HL-60 (cell line): ENCODE measurements around the gene PRM1.

Source experiments
- GABPA ChIP-seq: IDR thresholded peaks from 2 replicates; pipeline ENCODE4 v1.6.1; 2012; ENCODE audit warnings: low read depth
- POLR2AphosphoS5 ChIP-seq: IDR thresholded peaks from 2 replicates; pipeline ENCODE4 v1.6.1; 2012; ENCODE audit warnings: low read depth
- TF ChIP-seq, protein P1 (sequence below): IDR thresholded peaks from one replicate; pipeline ENCODE4 v1.5.1; 2011; ENCODE audit warnings: low read length, control low read depth, inconsistent platforms; ENCODE audit not compliant: insufficient read depth
- TF ChIP-seq, protein P2 (sequence below): IDR thresholded peaks from 2 replicates; pipeline ENCODE4 v1.6.1; 2012; ENCODE audit warnings: low read depth; ENCODE audit not compliant: insufficient replicate concordance

DNA sequence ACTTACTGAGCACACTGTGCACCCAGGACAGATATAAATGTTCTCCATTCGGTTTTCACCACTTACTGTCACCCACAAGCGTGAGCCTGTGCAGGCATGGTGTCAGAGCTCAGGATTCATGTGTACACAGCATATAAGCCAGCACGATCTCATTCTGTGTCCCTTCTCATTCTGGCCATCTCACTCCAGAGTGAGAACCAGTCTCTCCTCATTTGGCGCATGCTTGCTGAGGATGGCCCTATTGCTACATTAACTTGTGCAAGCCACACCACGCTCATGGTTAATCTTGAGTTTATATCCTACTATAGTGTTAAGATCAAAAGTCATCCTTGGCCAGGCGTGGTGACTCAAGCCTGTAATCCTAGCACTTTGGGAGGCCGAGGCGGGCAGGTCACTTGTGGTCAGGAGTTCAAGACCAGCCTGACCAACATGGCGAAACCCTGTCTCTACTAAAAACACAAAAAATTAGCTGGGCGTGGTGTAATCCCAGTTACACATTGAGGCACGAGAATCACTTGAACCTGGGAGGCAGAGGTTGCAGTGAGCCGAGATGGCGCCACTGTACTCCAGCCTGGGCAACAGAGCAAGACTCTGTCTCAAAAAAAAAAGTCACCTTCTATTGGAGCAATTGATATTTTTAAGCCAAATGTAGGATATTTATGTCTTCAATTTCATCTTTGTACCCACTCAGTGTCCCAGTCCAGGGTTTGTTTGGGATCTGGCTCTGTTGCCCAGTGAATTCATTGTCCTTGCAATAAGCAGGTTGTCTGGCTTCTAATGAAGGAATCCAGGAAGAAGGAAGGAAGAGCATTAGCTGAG, 46.0 kb downstream of the PRM1 start:
- TF ChIP-seq, protein P1, sequence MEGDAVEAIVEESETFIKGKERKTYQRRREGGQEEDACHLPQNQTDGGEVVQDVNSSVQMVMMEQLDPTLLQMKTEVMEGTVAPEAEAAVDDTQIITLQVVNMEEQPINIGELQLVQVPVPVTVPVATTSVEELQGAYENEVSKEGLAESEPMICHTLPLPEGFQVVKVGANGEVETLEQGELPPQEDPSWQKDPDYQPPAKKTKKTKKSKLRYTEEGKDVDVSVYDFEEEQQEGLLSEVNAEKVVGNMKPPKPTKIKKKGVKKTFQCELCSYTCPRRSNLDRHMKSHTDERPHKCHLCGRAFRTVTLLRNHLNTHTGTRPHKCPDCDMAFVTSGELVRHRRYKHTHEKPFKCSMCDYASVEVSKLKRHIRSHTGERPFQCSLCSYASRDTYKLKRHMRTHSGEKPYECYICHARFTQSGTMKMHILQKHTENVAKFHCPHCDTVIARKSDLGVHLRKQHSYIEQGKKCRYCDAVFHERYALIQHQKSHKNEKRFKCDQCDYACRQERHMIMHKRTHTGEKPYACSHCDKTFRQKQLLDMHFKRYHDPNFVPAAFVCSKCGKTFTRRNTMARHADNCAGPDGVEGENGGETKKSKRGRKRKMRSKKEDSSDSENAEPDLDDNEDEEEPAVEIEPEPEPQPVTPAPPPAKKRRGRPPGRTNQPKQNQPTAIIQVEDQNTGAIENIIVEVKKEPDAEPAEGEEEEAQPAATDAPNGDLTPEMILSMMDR: no peak
- TF ChIP-seq POLR2AphosphoS5 (no peak), GABPA (no peak)
- TF ChIP-seq, protein P2, sequence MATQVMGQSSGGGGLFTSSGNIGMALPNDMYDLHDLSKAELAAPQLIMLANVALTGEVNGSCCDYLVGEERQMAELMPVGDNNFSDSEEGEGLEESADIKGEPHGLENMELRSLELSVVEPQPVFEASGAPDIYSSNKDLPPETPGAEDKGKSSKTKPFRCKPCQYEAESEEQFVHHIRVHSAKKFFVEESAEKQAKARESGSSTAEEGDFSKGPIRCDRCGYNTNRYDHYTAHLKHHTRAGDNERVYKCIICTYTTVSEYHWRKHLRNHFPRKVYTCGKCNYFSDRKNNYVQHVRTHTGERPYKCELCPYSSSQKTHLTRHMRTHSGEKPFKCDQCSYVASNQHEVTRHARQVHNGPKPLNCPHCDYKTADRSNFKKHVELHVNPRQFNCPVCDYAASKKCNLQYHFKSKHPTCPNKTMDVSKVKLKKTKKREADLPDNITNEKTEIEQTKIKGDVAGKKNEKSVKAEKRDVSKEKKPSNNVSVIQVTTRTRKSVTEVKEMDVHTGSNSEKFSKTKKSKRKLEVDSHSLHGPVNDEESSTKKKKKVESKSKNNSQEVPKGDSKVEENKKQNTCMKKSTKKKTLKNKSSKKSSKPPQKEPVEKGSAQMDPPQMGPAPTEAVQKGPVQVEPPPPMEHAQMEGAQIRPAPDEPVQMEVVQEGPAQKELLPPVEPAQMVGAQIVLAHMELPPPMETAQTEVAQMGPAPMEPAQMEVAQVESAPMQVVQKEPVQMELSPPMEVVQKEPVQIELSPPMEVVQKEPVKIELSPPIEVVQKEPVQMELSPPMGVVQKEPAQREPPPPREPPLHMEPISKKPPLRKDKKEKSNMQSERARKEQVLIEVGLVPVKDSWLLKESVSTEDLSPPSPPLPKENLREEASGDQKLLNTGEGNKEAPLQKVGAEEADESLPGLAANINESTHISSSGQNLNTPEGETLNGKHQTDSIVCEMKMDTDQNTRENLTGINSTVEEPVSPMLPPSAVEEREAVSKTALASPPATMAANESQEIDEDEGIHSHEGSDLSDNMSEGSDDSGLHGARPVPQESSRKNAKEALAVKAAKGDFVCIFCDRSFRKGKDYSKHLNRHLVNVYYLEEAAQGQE: no peak
